Vagina (tissue), 2 donors: ENCODE measurements around the gene RPN2. TPM values are rescaled to one million over a fixed set of nuclear protein-coding genes. Genes with fewer than 3 reads are reported as not detected.

ENCODE experiments used
- DNase-seq, 2 donors: peaks; one replicate each; pipeline ENCODE4 v3.0.0-alpha.2; 2017; ENCODE audit errors: extremely low spot score in 2 of 2
- H3K27ac ChIP-seq: fragments of 200-600 bp; sonication (generic); one replicate; pipeline ENCODE4 v1.5.1; 2019
- H3K27me3 ChIP-seq: fragments of 200-600 bp; sonication (generic); one replicate; pipeline ENCODE4 v1.5.1; 2019
- H3K36me3 ChIP-seq, 2 donors: fragments of 200-600 bp; sonication (generic); one replicate each; pipeline ENCODE4 v1.5.1; 2017 to 2019
- H3K4me1 ChIP-seq: fragments of 200-600 bp; sonication (generic); one replicate; pipeline ENCODE4 v1.5.1; 2019
- H3K4me3 ChIP-seq, 2 donors: fragments of 200-600 bp; sonication (generic); 1 replicate in 1 of 2; 2 replicates in 1 of 2; pipeline ENCODE4 v1.5.1; 2016 to 2019
- H3K9me3 ChIP-seq: fragments of 200-600 bp; sonication (generic); one replicate; pipeline ENCODE4 v1.5.1; 2019
- POLR2A ChIP-seq, 2 donors: fragments of 450-650 bp; IDR thresholded peaks; one replicate each; pipeline ENCODE4 v1.6.1; 2017; ENCODE audit warnings: antibody characterized with exemption in 2 of 2, mild to moderate bottlenecking in 2 of 2, moderate library complexity in 2 of 2
- POLR2AphosphoS5 ChIP-seq, 2 donors: sonication (generic); formaldehyde crosslinking; IDR thresholded peaks; one replicate each; pipeline ENCODE4 v1.9.0; 2017; ENCODE audit warnings: antibody characterized with exemption in 2 of 2, mild to moderate bottlenecking in 2 of 2, low read depth in 1 of 2; ENCODE audit not compliant: insufficient read depth in 1 of 2
- intact Hi-C: fragments of 100-400 bp; cut with DNase I; formaldehyde crosslinking; loops from one replicate; pipeline ENCODE4 v1.15.1; 2023
- total RNA-seq: library from RNA; depleted of rRNA; stranded (reverse); fragments of >200 nt; gene quantifications from one replicate; pipeline ENCODE4 v1.2.3, GENCODE V29; 2016
- TF ChIP-seq, protein P1 (sequence below), 3 experiments: fragments of 450-650 bp in 2 of 3; fragments of 200-600 bp in 1 of 3; sonication (generic) in 1 of 3; IDR thresholded peaks; one replicate each; pipeline ENCODE4 v1.5.1; 2017 to 2019; ENCODE audit warnings: antibody characterized with exemption in 3 of 3, mild to moderate bottlenecking in 2 of 3, moderate library complexity in 2 of 3

Gene RPN2
- total RNA-seq, 1 donor from 2014 or later: 103 TPM

DNA sequence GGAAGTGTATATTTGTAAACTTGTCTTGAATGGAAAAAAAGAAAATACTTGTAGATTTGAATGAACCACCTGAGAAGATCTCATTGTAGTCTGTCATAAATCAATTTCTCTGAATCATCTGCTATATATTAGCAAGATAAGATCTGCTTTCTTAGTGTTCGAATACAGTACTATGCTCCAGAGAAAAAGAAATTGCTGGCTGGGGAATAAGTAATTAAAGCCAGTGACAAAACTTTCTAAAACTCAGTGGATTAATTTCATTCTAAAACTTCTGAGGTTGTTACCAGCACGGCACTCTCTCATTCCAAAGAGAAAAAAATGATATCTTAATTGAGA lies 22.7 kb downstream of the RPN2 start:
- H3K27me3 ChIP-seq: no peaks in the 10 kb centered on the region
- H3K4me3 ChIP-seq: no peak overlapping the region
- H3K36me3 ChIP-seq: peaks cover 0 to 44% of the 10 kb centered on the region in 2 donors
- H3K9me3 ChIP-seq: no peaks in the 10 kb centered on the region
- intact Hi-C loops: loop anchor here (5.0 kb wide), 1 partner anchor 336 kb away; no protein-coding TSS in a partner anchor
- DNase-seq: no peak
- TF ChIP-seq POLR2AphosphoS5 (IDR thresholded peaks at IDR 0.05; ENCODE audit: insufficient read depth in 1 of 2, low read depth in 1 of 2) (no peak), POLR2A (IDR thresholded peaks at IDR 0.05) (no peak)
- TF ChIP-seq, protein P1, sequence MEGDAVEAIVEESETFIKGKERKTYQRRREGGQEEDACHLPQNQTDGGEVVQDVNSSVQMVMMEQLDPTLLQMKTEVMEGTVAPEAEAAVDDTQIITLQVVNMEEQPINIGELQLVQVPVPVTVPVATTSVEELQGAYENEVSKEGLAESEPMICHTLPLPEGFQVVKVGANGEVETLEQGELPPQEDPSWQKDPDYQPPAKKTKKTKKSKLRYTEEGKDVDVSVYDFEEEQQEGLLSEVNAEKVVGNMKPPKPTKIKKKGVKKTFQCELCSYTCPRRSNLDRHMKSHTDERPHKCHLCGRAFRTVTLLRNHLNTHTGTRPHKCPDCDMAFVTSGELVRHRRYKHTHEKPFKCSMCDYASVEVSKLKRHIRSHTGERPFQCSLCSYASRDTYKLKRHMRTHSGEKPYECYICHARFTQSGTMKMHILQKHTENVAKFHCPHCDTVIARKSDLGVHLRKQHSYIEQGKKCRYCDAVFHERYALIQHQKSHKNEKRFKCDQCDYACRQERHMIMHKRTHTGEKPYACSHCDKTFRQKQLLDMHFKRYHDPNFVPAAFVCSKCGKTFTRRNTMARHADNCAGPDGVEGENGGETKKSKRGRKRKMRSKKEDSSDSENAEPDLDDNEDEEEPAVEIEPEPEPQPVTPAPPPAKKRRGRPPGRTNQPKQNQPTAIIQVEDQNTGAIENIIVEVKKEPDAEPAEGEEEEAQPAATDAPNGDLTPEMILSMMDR (IDR thresholded peaks at IDR 0.05): no peak
- H3K4me1 ChIP-seq: peaks cover 26% of the 10 kb centered on the region
- H3K27ac ChIP-seq: peak overlapping the region; percentile 47

DNA sequence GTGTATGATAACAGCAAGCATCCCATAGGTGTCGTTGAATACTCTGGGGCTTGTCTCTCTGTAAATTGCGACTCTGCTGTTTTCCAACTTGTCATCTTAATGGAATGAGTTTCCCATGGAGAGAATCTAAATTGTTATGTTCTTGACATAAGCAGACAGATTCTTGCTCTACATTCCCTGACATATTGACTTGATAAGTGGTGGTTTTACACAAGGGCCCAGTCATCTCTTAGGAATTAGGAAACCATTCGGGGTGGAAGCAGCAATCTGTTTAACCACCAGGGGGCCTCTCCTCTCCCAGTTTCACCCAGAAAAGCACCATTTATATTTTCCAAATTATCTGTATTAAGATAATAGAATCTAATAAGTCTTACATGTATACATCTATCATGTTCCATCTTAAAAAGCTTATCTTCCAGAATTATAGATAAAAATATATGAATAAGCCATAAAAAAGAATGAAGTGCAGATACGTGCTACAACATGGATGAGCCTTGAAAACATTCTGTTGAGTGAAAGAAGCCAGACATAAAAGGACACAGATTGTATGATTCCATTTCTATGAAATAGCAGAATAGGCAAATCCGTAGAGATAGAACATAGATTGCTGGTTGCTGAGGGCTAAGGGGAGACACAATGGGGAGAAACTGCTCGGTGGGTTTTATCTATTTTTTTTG lies 23.3 kb downstream of the RPN2 start:
- Histone ChIP-seq H3K27me3 (no peaks in the 10 kb centered on the region), H3K4me3 (no peak overlapping the region), H3K27ac (peak overlapping the region; percentile 65), H3K36me3 (peaks cover 0 to 49% of the 10 kb centered on the region in 2 donors), H3K4me1 (peaks cover 26% of the 10 kb centered on the region), H3K9me3 (no peaks in the 10 kb centered on the region)
- TF ChIP-seq, protein P1 (IDR thresholded peaks at IDR 0.05): peak; percentile 3 to 67 (median 47)
- no peak for TF ChIP-seq POLR2A (IDR thresholded peaks at IDR 0.05)
- TF ChIP-seq POLR2AphosphoS5 (IDR thresholded peaks at IDR 0.05; ENCODE audit: insufficient read depth in 1 of 2, low read depth in 1 of 2): peak in 1 of 2 donors; percentile 54
- DNase-seq: no peak
- intact Hi-C loops: loop anchor here (5.0 kb wide), 1 partner anchor 335 kb away; no protein-coding TSS in a partner anchor

DNA sequence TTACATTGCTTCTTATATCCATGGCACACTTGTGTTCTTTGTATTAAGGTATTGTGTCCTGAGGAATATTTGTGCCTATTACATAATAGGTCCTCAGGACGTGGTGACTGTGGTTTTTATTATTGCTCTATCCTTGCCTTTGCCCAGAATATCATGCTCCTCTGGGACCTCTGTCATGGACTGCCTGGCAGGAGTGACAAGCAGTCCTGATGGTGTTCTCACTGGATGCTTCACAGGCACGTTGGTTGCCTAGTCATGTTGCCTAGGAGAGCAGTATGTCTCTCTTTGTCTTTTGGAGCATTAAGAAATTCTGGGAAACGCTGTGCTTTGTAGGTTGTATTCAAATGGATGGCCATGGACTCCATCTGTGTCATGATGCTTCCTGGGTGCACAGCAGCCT lies 24.9 kb downstream of the RPN2 start:
- intact Hi-C loops: loop anchor here (5.0 kb wide), 1 partner anchor 333 kb away; no protein-coding TSS in a partner anchor
- no peak for DNase-seq
- Histone ChIP-seq H3K27ac (no peak overlapping the region), H3K9me3 (no peaks in the 10 kb centered on the region), H3K4me3 (no peak overlapping the region), H3K36me3 (peaks cover 0 to 62% of the 10 kb centered on the region in 2 donors), H3K4me1 (peaks cover 22% of the 10 kb centered on the region), H3K27me3 (no peaks in the 10 kb centered on the region)
- TF ChIP-seq POLR2AphosphoS5 (IDR thresholded peaks at IDR 0.05; ENCODE audit: insufficient read depth in 1 of 2, low read depth in 1 of 2) (no peak), POLR2A (IDR thresholded peaks at IDR 0.05) (no peak)
- TF ChIP-seq, protein P1 (IDR thresholded peaks at IDR 0.05): no peak

DNA sequence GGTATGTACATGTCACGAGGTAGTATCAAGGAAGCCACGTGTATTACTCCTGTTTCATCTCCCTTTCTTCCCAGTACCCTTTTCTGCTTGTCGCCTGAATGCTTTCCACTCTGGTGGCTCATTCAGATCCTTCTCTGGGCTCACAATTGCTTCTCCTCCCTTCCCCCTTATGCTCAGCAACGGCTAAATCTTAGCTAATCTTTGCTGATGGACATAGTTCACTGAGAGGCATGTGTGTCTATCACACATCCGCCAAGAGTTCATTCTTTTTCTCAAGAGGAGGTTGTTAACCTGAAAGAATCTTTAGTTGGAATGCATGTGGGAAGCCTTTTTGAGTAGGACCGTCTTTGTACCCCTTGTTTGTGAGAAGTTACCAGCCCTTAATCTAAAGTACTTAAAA lies 26.0 kb downstream of the RPN2 start:
- H3K36me3 ChIP-seq: peaks cover 0 to 61% of the 10 kb centered on the region in 2 donors
- no peak for DNase-seq
- intact Hi-C loops: no loop called here
- TF ChIP-seq POLR2A (IDR thresholded peaks at IDR 0.05) (no peak), POLR2AphosphoS5 (IDR thresholded peaks at IDR 0.05; ENCODE audit: insufficient read depth in 1 of 2, low read depth in 1 of 2) (no peak)
- TF ChIP-seq, protein P1 (IDR thresholded peaks at IDR 0.05): no peak
- no peak overlapping the region for H3K4me3 ChIP-seq
- no peak overlapping the region for H3K27ac ChIP-seq
- H3K4me1 ChIP-seq: peaks cover 14% of the 10 kb centered on the region
- H3K9me3 ChIP-seq: no peaks in the 10 kb centered on the region
- no peaks in the 10 kb centered on the region for H3K27me3 ChIP-seq

DNA sequence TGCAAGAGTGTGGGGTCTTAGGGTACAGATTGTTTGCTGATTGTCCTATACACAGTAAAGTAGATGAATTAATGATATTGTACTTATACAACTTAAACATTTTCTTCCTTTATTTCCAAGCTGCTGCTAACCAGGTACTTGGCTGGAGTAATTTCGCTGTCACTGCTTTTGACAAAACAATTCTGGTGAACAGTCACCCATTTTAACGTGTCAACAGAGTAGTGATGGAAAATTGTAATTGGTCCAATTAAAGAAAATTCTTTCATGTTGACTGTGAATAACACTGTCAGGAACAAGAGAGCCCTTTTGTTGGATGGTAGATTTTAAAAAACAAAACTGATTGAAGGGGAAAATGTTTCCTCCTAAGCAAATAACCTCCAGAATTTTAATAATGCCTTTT lies 26.7 kb downstream of the RPN2 start:
- no peak for TF ChIP-seq POLR2A (IDR thresholded peaks at IDR 0.05)
- intact Hi-C loops: no loop called here
- no peak overlapping the region for H3K4me3 ChIP-seq
- no peak overlapping the region for H3K27ac ChIP-seq
- no peaks in the 10 kb centered on the region for H3K9me3 ChIP-seq
- no peak for DNase-seq
- no peaks in the 10 kb centered on the region for H3K27me3 ChIP-seq
- H3K36me3 ChIP-seq: peaks cover 0 to 55% of the 10 kb centered on the region in 2 donors
- peaks cover 14% of the 10 kb centered on the region for H3K4me1 ChIP-seq
